Transverse colon (tissue), 4 donors: ENCODE data around the gene PTPRN2. TPM values are rescaled to one million over a fixed set of nuclear protein-coding genes. Genes with fewer than 3 reads are reported as not detected.

Experiments
- DNase-seq: peaks from one replicate; pipeline ENCODE4 v3.0.0-alpha.2; 2019
- H3K27ac ChIP-seq, 4 donors: fragments of 200-600 bp; sonication (generic); 2 replicates each; pipeline ENCODE4 v1.5.1; 2016 to 2018; ENCODE audit warnings: inconsistent platforms in 4 of 4
- H3K27me3 ChIP-seq: fragments of 200-600 bp; sonication (generic); 2 replicates; pipeline ENCODE4 v1.5.1; 2017; ENCODE audit warnings: inconsistent platforms
- H3K36me3 ChIP-seq, 4 donors: fragments of 200-600 bp; sonication (generic); 2 replicates each; pipeline ENCODE4 v1.5.1; 2017 to 2019; ENCODE audit warnings: inconsistent platforms in 4 of 4
- H3K4me1 ChIP-seq, 4 donors: fragments of 200-600 bp; sonication (generic); 2 replicates each; pipeline ENCODE4 v1.5.1; 2017 to 2020; ENCODE audit warnings: inconsistent platforms in 4 of 4
- H3K4me3 ChIP-seq, 4 donors: fragments of 200-600 bp; sonication (generic); 1 replicate in 1 of 4; 2 replicates in 3 of 4; pipeline versions ENCODE4 v1.5.1 to v1.6.1; 2017 to 2019; ENCODE audit warnings: inconsistent platforms in 4 of 4
- H3K9me3 ChIP-seq, 2 donors: fragments of 200-600 bp; sonication (generic); 2 replicates each; pipeline ENCODE4 v1.5.1; 2017 to 2019; ENCODE audit warnings: inconsistent platforms in 2 of 2
- CTCF ChIP-seq, 5 experiments: fragments of 200-600 bp in 3 of 5; fragments of 450-650 bp in 2 of 5; sonication (generic) in 3 of 5; IDR thresholded peaks; 1 replicate in 2 of 5; 2 replicates in 3 of 5; pipeline ENCODE4 v1.5.1; 2016 to 2017; ENCODE audit warnings: antibody characterized with exemption in 5 of 5, inconsistent platforms in 3 of 5, mild to moderate bottlenecking in 2 of 5, moderate library complexity in 1 of 5
- EP300 ChIP-seq: sonication (generic); formaldehyde crosslinking; IDR thresholded peaks from one replicate; pipeline ENCODE4 v1.6.1; 2017; ENCODE audit warnings: antibody characterized with exemption, low read depth
- POLR2A ChIP-seq: fragments of 450-650 bp; IDR thresholded peaks from one replicate; pipeline ENCODE4 v1.6.1; 2016; ENCODE audit warnings: antibody characterized with exemption, mild to moderate bottlenecking, moderate library complexity
- POLR2AphosphoS5 ChIP-seq, 3 donors: sonication (generic); formaldehyde crosslinking; IDR thresholded peaks; one replicate each; pipeline ENCODE4 v1.6.1; 2016; ENCODE audit warnings: antibody characterized with exemption in 3 of 3
- WGBS, 2 donors: methylation state at CpG; one replicate each; pipeline ENCODE4 v1.1.5; 2018; ENCODE audit warnings: low coverage in 1 of 2; 5-methylcytosine and 5-hydroxymethylcytosine counted together
- in situ Hi-C, 4 donors: fragments of 200-750 bp; cut with MboI; loops; one replicate each; pipeline versions ENCODE4 v1.15.0 to v1.15.1; 2017; ENCODE audit warnings: low sequenced_read_pairs in 3 of 4, low pct_ligation_motif_present in 1 of 4, low pct_unique_long_range_greater_than_20kb in 1 of 4
- intact Hi-C: fragments of 100-400 bp; cut with DNase I; formaldehyde crosslinking; loops from one replicate; pipeline ENCODE4 v1.15.1; 2023; ENCODE audit warnings: low total_unique reads
- total RNA-seq, 4 donors: library from RNA; depleted of rRNA; stranded (reverse); fragments of >200 nt; gene quantifications; one replicate each; pipeline ENCODE4 v1.1.0, GENCODE V29; 2016

PTPRN2 gene
- total RNA-seq, 4 donors from 2014 or later, result 15.4 to 31.1 (median 21.8) TPM

- Histone ChIP-seq H3K27me3 (no peaks in the 10 kb centered on the region), H3K27ac (no peak overlapping the region), H3K9me3 (no peaks in the 10 kb centered on the region), H3K4me3 (no peak overlapping the region), H3K36me3 (no peaks in the 10 kb centered on the region), H3K4me1 (peaks cover 0 to 16% (median 0%) of the 10 kb centered on the region in 4 donors)
- in situ Hi-C loops, result no loop called here
- TF ChIP-seq EP300, result no peak
- TF ChIP-seq POLR2AphosphoS5 (IDR thresholded peaks at IDR 0.05), result no peak
- no peak for TF ChIP-seq CTCF (IDR thresholded peaks at IDR 0.05)
- no peak for TF ChIP-seq POLR2A
- no peak for DNase-seq
- intact Hi-C loops, result no loop called here
- WGBS, 2 donors, result 90 to 91% methylated on average over 2 to 15 of the region's 15 CpGs
Observed at GRCh38 chr7:157609516-157609915, 978.1 kb downstream of the PTPRN2 start.

GRCh38 chr7:157607218-157607617, 980.4 kb downstream of the PTPRN2 start:
- DNase-seq, result no peak
- intact Hi-C loops (no loop called here), in situ Hi-C loops (no loop called here)
- WGBS, 2 donors, result 87% methylated on average over 10 of the region's 10 CpGs; no CpG with 5 or more reads in 1 of the 2 donors
- H3K27me3 ChIP-seq, result no peaks in the 10 kb centered on the region
- H3K9me3 ChIP-seq, result no peaks in the 10 kb centered on the region
- no peaks in the 10 kb centered on the region for H3K36me3 ChIP-seq
- peaks cover 0 to 2% (median 0%) of the 10 kb centered on the region in 4 donors for H3K4me1 ChIP-seq
- no peak overlapping the region for H3K27ac ChIP-seq
- TF ChIP-seq POLR2AphosphoS5 (IDR thresholded peaks at IDR 0.05) (no peak), POLR2A (no peak), EP300 (no peak), CTCF (IDR thresholded peaks at IDR 0.05) (no peak)
- H3K4me3 ChIP-seq, result no peak overlapping the region

GRCh38 chr7:157606140-157606539, 981.5 kb downstream of the PTPRN2 start:
- in situ Hi-C loops, result no loop called here

GRCh38 chr7:157605638-157606037, 982.0 kb downstream of the PTPRN2 start:
- H3K27me3 ChIP-seq, result no peaks in the 10 kb centered on the region
- H3K36me3 ChIP-seq, result no peaks in the 10 kb centered on the region
- intact Hi-C loops, result no loop called here
- WGBS, 2 donors, result 69 to 80% methylated on average over 1 to 2 of the region's 3 CpGs
- H3K27ac ChIP-seq, result no peak overlapping the region
- in situ Hi-C loops, result no loop called here
- H3K9me3 ChIP-seq, result no peaks in the 10 kb centered on the region
- H3K4me3 ChIP-seq, result no peak overlapping the region
- no peak for DNase-seq
- no peaks in the 10 kb centered on the region for H3K4me1 ChIP-seq
- TF ChIP-seq POLR2AphosphoS5 (IDR thresholded peaks at IDR 0.05) (no peak), POLR2A (no peak), CTCF (IDR thresholded peaks at IDR 0.05) (no peak), EP300 (no peak)

More at GRCh38 chr7:157606140-157606539, 981.5 kb downstream of the PTPRN2 start:
- intact Hi-C loops, result no loop called here
- Histone ChIP-seq H3K27me3 (no peaks in the 10 kb centered on the region), H3K9me3 (no peaks in the 10 kb centered on the region), H3K4me3 (no peak overlapping the region), H3K4me1 (no peaks in the 10 kb centered on the region), H3K27ac (no peak overlapping the region), H3K36me3 (no peaks in the 10 kb centered on the region)
- no peak for DNase-seq
- TF ChIP-seq POLR2A (no peak), EP300 (no peak), CTCF (IDR thresholded peaks at IDR 0.05) (no peak), POLR2AphosphoS5 (IDR thresholded peaks at IDR 0.05) (no peak)
- 79% methylated on average over 5 of the region's 9 CpGs; no CpG with 5 or more reads in 1 of the 2 donors for WGBS, 2 donors
